T-helper 2 cell (primary cell): ENCODE results near the gene USP17L15.
"Not testable (repeated sequence)": the region's sequence is repeated elsewhere in the genome, so short reads cannot be mapped to it uniquely, and the experiment has no call there.

Source experiments
- DNase-seq, 5 experiments: peaks; one replicate each; pipeline versions ENCODE4 v3.0.0 to v3.0.0-alpha.2; 2012 to 2022
- total RNA-seq, 2 donors: gene quantifications; one replicate each; lab custom pipeline; 2026; lab: John Stamatoyannopoulos, UW

Gene USP17L15, protein sequence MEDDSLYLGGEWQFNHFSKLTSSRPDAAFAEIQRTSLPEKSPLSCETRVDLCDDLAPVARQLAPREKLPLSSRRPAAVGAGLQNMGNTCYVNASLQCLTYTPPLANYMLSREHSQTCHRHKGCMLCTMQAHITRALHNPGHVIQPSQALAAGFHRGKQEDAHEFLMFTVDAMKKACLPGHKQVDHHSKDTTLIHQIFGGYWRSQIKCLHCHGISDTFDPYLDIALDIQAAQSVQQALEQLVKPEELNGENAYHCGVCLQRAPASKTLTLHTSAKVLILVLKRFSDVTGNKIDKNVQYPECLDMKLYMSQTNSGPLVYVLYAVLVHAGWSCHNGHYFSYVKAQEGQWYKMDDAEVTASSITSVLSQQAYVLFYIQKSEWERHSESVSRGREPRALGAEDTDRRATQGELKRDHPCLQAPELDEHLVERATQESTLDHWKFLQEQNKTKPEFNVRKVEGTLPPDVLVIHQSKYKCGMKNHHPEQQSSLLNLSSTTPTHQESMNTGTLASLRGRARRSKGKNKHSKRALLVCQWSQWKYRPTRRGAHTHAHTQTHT
- 0 reads per million in 2 donors for total RNA-seq

DNA sequence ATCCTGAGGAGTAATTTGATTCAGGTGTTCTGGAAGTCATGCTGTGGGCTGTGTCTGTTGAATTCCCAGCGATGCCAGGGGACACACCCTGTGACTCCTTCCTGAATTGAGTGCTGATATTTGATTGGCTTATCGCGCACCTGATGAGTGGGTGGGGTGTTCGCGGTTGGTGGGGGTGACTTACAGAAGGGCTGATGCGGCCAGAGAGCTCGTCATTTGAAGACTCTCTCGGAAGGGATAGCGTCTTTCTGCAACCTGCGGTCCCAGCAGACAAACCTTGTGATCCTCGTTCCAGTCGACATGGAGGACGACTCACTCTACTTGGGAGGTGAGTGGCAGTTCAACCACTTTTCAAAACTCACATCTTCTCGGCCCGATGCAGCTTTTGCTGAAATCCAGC is at the start of gene USP17L15:
TSS of gene USP17L15 (plus strand) at position 301 of the 400 bp plus-strand sequence. CDS start at position 301, 0 bp downstream.
- DNase-seq: not testable (repeated sequence)

DNA sequence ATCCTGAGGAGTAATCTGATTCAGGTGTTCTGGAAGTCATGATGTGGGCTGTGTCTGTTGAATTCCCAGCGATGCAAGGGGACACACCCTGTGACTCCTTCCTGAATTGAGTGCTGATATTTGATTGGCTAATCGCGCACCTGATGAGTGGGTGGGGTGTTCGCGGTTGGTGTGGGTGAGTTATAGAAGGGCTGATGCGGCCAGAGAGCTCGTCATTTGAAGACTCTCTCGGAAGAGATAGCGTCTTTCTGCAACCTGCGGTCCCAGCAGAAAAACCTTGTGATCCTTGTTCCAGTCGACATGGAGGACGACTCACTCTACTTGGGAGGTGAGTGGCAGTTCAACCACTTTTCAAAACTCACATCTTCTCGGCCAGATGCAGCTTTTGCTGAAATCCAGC is 23.8 kb upstream of the USP17L15 start, which contains the start of gene USP17L10:
TSS of gene USP17L10 (plus strand) at position 301 of the 400 bp plus-strand sequence. CDS start at position 301, 0 bp downstream.
- DNase-seq: not testable (repeated sequence)

DNA sequence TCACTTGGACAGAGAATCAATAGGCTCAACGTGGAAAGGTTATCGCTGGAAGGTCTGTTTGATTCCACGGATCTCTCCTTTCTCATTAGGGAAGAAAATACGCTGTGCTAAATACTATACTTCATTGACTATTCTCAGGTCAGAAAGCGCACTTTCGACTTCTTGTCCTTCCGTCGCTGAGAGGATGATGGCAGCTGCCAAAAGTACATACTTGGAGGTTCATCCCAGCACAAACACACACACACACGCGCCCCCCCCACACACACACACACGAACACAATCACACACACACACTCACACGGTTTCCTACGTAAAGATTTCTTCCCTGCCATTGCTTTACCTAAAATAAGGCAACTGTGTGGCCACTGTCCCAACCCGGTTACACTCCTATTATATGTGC is 19.5 kb upstream of the USP17L15 start:
- DNase-seq: not testable (repeated sequence)

DNA sequence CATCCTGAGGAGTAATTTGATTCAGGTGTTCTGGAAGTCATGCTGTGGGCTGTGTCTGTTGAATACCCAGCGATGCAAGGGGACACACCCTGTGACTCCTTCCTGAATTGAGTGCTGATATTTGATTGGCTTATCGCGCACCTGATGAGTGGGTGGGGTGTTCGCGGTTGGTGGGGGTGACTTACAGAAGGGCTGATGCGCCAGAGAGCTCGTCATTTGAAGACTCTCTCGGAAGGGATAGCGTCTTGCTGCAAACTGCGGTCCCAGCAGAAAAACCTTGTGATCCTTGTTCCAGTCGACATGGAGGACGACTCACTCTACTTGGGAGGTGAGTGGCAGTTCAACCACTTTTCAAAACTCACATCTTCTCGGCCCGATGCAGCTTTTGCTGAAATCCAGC is 19.1 kb upstream of the USP17L15 start, which contains the start of gene USP17L11:
TSS of gene USP17L11 (plus strand) at position 301 of the 400 bp plus-strand sequence. CDS start at position 301, 0 bp downstream.
- DNase-seq: not testable (repeated sequence)

DNA sequence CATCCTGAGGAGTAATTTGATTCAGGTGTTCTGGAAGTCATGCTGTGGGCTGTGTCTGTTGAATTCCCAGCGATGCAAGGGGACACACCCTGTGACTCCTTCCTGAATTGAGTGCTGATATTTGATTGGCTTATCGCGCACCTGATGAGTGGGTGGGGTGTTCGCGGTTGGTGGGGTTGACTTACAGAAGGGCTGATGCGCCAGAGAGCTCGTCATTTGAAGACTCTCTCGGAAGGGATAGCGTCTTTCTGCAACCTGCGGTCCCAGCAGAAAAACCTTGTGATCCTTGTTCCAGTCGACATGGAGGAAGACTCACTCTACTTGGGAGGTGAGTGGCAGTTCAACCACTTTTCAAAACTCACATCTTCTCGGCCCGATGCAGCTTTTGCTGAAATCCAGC is 14.3 kb upstream of the USP17L15 start, which contains the start of gene USP17L12:
TSS of gene USP17L12 (plus strand) at position 301 of the 400 bp plus-strand sequence. CDS start at position 301, 0 bp downstream.
- not testable (repeated sequence) for DNase-seq

DNA sequence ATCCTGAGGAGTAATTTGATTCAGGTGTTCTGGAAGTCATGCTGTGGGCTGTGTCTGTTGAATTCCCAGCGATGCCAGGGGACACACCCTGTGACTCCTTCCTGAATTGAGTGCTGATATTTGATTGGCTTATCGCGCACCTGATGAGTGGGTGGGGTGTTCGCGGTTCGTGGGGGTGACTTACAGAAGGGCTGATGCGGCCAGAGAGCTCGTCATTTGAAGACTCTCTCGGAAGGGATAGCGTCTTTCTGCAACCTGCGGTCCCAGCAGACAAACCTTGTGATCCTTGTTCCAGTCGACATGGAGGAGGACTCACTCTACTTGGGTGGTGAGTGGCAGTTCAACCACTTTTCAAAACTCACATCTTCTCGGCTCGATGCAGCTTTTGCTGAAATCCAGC is 9.6 kb upstream of the USP17L15 start, which contains the start of gene USP17L13:
TSS of gene USP17L13 (plus strand) at position 301 of the 400 bp plus-strand sequence. CDS start at position 301, 0 bp downstream.
- DNase-seq: not testable (repeated sequence)

DNA sequence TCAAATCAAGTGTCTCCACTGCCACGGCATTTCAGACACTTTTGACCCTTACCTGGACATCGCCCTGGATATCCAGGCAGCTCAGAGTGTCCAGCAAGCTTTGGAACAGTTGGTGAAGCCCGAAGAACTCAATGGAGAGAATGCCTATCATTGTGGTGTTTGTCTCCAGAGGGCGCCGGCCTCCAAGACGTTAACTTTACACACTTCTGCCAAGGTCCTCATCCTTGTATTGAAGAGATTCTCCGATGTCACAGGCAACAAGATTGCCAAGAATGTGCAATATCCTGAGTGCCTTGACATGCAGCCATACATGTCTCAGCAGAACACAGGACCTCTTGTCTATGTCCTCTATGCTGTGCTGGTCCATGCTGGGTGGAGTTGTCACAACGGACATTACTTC is 3.9 kb upstream of the USP17L15 start:
- not testable (repeated sequence) for DNase-seq

DNA sequence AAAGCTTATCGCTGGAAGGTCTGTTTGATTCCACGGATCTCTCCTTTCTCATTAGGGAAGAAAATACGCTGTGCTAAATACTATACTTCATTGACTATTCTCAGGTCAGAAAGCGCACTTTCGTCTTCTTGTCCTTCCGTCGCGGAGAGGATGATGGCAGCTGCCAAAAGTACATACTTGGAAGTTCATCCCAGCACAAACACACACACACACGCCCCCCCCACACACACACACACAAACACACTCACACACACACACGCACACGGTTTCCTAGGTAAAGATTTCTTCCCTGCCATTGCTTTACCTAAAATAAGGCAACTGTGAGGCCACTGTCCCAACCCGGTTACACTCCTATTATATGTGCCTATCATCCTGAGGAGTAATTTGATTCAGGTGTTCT is 4.3 kb downstream of the USP17L15 start:
- not testable (repeated sequence) for DNase-seq

DNA sequence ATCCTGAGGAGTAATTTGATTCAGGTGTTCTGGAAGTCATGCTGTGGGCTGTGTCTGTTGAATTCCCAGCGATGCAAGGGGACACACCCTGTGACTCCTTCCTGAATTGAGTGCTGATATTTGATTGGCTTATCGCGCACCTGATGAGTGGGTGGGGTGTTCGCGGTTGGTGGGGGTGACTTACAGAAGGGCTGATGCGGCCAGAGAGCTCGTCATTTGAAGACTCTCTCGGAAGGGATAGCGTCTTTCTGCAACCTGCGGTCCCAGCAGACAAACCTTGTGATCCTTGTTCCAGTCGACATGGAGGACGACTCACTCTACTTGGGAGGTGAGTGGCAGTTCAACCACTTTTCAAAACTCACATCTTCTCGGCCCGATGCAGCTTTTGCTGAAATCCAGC is 9.4 kb downstream of the USP17L15 start, which contains the start of gene USP17L17:
TSS of gene USP17L17 (plus strand) at position 301 of the 400 bp plus-strand sequence. CDS start at position 301, 0 bp downstream.
- not testable (repeated sequence) for DNase-seq

DNA sequence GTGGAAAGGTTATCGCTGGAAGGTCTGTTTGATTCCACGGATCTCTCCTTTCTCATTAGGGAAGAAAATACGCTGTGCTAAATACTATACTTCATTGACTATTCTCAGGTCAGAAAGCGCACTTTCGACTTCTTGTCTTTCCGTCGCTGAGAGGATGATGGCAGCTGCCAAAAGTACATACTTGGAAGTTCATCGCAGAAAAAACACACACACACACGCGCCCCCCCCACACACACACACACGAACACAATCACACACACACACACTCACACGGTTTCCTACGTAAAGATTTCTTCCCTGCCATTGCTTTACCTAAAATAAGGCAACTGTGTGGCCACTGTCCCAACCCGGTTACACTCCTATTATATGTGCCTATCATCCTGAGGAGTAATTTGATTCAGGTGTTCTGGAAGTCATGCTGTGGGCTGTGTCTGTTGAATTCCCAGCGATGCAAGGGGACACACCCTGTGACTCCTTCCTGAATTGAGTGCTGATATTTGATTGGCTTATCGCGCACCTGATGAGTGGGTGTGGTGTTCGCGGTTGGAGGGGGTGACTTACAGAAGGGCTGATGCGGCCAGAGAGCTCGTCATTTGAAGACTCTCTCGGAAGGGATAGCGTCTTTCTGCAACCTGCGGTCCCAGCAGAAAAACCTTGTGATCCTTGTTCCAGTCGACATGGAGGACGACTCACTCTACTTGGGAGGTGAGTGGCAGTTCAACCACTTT is 13.9 kb downstream of the USP17L15 start, which contains the start of gene USP17L18:
TSS of gene USP17L18 (plus strand) at position 678 of the 728 bp plus-strand sequence. CDS start at position 678, 0 bp downstream.
- DNase-seq: peak in 2 of 5 experiments; percentile 0 to 5

DNA sequence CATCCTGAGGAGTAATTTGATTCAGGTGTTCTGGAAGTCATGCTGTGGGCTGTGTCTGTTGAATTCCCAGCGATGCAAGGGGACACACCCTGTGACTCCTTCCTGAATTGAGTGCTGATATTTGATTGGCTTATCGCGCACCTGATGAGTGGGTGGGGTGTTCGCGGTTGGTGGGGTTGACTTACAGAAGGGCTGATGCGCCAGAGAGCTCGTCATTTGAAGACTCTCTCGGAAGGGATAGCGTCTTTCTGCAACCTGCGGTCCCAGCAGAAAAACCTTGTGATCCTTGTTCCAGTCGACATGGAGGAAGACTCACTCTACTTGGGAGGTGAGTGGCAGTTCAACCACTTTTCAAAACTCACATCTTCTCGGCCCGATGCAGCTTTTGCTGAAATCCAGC is 18.9 kb downstream of the USP17L15 start, which contains the start of gene USP17L19:
TSS of gene USP17L19 (plus strand) at position 301 of the 400 bp plus-strand sequence. CDS start at position 301, 0 bp downstream.
- not testable (repeated sequence) for DNase-seq

DNA sequence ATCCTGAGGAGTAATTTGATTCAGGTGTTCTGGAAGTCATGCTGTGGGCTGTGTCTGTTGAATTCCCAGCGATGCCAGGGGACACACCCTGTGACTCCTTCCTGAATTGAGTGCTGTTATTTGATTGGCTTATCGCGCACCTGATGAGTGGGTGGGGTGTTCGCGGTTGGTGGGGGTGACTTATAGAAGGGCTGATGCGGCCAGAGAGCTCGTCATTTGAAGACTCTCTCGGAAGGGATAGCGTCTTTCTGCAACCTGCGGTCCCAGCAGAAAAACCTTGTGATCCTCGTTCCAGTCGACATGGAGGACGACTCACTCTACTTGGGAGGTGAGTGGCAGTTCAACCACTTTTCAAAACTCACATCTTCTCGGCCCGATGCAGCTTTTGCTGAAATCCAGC is 23.6 kb downstream of the USP17L15 start, which contains the start of gene USP17L20:
TSS of gene USP17L20 (plus strand) at position 301 of the 400 bp plus-strand sequence. CDS start at position 301, 0 bp downstream.
- not testable (repeated sequence) for DNase-seq

DNA sequence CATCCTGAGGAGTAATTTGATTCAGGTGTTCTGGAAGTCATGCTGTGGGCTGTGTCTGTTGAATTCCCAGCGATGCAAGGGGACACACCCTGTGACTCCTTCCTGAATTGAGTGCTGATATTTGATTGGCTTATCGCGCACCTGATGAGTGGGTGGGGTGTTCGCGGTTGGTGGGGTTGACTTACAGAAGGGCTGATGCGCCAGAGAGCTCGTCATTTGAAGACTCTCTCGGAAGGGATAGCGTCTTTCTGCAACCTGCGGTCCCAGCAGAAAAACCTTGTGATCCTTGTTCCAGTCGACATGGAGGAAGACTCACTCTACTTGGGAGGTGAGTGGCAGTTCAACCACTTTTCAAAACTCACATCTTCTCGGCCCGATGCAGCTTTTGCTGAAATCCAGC is 28.4 kb downstream of the USP17L15 start, which contains the start of gene USP17L21:
TSS of gene USP17L21 (plus strand) at position 301 of the 400 bp plus-strand sequence. CDS start at position 301, 0 bp downstream.
- not testable (repeated sequence) for DNase-seq

DNA sequence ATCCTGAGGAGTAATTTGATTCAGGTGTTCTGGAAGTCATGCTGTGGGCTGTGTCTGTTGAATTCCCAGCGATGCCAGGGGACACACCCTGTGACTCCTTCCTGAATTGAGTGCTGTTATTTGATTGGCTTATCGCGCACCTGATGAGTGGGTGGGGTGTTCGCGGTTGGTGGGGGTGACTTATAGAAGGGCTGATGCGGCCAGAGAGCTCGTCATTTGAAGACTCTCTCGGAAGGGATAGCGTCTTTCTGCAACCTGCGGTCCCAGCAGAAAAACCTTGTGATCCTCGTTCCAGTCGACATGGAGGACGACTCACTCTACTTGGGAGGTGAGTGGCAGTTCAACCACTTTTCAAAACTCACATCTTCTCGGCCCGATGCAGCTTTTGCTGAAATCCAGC is 33.1 kb downstream of the USP17L15 start, which contains the start of gene USP17L22:
TSS of gene USP17L22 (plus strand) at position 301 of the 400 bp plus-strand sequence. CDS start at position 301, 0 bp downstream.
- DNase-seq: not testable (repeated sequence)

DNA sequence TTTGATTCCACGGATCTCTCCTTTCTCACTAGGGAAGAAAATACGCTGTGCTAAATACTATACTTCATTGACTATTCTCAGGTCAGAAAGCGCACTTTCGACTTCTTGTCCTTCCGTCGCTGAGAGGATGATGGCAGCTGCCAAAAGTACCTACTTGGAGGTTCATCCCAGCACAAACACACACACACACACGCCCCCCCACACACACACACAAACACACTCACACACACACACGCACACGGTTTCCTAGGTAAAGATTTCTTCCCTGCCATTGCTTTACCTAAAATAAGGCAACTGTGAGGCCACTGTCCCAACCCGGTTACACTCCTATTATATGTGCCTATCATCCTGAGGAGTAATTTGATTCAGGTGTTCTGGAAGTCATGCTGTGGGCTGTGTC is 37.5 kb downstream of the USP17L15 start:
- peak in 1 of 5 experiments; percentile 23 for DNase-seq
